HL-60 (cell line): Measurements from ENCODE around the gene AP1AR.
"Not testable (repeated sequence)": the region's sequence is repeated elsewhere in the genome, so short reads cannot be mapped to it uniquely, and the experiment has no call there.

Experiments
- DNase-seq, 2 experiments: peaks; one replicate each; pipeline ENCODE4 v3.0.0-alpha.2; 2010 to 2020; ENCODE audit warnings: low read depth in 1 of 2, low spot score in 1 of 2
- H3K27ac ChIP-seq: fragments of 250-450 bp; sonication (Bioruptor Pico); replicated peaks from 2 replicates; pipeline ENCODE4 v1.5.1; 2020; ENCODE audit warnings: mild to moderate bottlenecking, moderate library complexity
- H3K27me3 ChIP-seq: fragments of 250-450 bp; sonication (Bioruptor Pico); 2 replicates; pipeline ENCODE4 v1.5.1; 2021; ENCODE audit warnings: mild to moderate bottlenecking, moderate library complexity; ENCODE audit not compliant: insufficient read depth, poor library complexity, severe bottlenecking
- H3K4me3 ChIP-seq: replicated peaks from 2 replicates; pipeline ENCODE4 v1.5.1; 2011; ENCODE audit warnings: mild to moderate bottlenecking, control low read depth, low read length; ENCODE audit not compliant: insufficient read depth
- CTCF ChIP-seq: IDR thresholded peaks from one replicate; pipeline ENCODE4 v1.5.1; 2011; ENCODE audit warnings: low read length, control low read depth, inconsistent platforms; ENCODE audit not compliant: insufficient read depth
- GABPA ChIP-seq: IDR thresholded peaks from 2 replicates; pipeline ENCODE4 v1.6.1; 2012; ENCODE audit warnings: low read depth
- POLR2AphosphoS5 ChIP-seq: IDR thresholded peaks from 2 replicates; pipeline ENCODE4 v1.6.1; 2012; ENCODE audit warnings: low read depth
- SPI1 ChIP-seq: IDR thresholded peaks from 2 replicates; pipeline ENCODE4 v1.6.1; 2012; ENCODE audit warnings: low read depth, mild to moderate bottlenecking, borderline replicate concordance
- TF ChIP-seq, protein P1 (sequence below): IDR thresholded peaks from 2 replicates; pipeline ENCODE4 v1.6.1; 2012; ENCODE audit warnings: low read depth; ENCODE audit not compliant: insufficient replicate concordance

The AP1AR gene

GRCh38 chr4:112280386-112281056, 48.9 kb downstream of the AP1AR start:
- H3K27ac ChIP-seq: no peak overlapping the region
- DNase-seq: no peak
- no peaks in the 10 kb centered on the region for H3K27me3 ChIP-seq
- TF ChIP-seq, protein P1, sequence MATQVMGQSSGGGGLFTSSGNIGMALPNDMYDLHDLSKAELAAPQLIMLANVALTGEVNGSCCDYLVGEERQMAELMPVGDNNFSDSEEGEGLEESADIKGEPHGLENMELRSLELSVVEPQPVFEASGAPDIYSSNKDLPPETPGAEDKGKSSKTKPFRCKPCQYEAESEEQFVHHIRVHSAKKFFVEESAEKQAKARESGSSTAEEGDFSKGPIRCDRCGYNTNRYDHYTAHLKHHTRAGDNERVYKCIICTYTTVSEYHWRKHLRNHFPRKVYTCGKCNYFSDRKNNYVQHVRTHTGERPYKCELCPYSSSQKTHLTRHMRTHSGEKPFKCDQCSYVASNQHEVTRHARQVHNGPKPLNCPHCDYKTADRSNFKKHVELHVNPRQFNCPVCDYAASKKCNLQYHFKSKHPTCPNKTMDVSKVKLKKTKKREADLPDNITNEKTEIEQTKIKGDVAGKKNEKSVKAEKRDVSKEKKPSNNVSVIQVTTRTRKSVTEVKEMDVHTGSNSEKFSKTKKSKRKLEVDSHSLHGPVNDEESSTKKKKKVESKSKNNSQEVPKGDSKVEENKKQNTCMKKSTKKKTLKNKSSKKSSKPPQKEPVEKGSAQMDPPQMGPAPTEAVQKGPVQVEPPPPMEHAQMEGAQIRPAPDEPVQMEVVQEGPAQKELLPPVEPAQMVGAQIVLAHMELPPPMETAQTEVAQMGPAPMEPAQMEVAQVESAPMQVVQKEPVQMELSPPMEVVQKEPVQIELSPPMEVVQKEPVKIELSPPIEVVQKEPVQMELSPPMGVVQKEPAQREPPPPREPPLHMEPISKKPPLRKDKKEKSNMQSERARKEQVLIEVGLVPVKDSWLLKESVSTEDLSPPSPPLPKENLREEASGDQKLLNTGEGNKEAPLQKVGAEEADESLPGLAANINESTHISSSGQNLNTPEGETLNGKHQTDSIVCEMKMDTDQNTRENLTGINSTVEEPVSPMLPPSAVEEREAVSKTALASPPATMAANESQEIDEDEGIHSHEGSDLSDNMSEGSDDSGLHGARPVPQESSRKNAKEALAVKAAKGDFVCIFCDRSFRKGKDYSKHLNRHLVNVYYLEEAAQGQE: no peak
- TF ChIP-seq CTCF: no peak
- no peak for TF ChIP-seq POLR2AphosphoS5
- TF ChIP-seq GABPA: no peak
- no peak for TF ChIP-seq SPI1
- no peak overlapping the region for H3K4me3 ChIP-seq

GRCh38 chr4:112281895-112282398, 50.4 kb downstream of the AP1AR start:
- H3K4me3 ChIP-seq, DNase-seq, H3K27ac ChIP-seq, H3K27me3 ChIP-seq: not testable (repeated sequence)

DNA sequence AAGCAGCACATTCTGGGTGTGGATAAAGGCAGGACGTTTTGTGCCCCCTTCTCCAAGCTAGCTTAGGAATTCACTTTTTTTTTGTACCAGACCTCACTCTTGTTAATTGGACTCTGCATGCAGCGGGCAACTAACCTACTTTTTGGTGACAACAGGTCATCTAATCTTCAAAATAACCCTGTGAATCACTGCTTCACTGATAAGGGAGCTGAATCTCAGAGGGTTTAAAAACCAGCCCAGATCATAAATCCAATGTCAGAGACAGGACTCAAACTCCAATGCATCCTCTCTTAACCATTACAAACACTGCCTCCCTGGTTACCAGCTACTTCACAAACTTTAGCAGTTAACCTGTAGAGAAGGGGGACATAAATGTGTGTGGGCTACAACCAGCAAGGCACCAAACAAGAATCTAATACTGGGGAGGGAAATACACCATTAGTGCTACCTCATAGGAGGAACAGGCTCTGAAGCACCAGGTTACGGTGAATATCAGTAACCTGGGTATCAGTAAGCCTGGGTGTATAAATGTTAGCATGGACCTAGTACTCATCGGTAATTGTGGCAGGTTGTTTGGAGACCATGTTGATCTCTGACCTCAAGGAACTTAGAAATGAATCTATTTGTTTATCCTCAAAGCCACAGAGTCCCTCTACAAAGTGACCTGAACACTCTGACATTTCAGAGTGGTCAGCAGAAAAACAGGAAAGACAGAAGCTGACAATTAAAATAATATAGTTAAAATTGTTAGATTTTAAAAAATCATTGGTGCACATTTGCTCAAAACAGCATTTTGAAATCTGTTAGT, 51.5 kb downstream of the AP1AR start:
- no peak for DNase-seq
- Histone ChIP-seq H3K4me3 (no peak overlapping the region), H3K27me3 (no peaks in the 10 kb centered on the region), H3K27ac (no peak overlapping the region)
- TF ChIP-seq, protein P1: no peak
- TF ChIP-seq GABPA: no peak
- TF ChIP-seq POLR2AphosphoS5: no peak
- TF ChIP-seq CTCF: no peak
- no peak for TF ChIP-seq SPI1

- Histone ChIP-seq H3K27ac (no peak overlapping the region), H3K4me3 (peak overlapping the region; percentile 80), H3K27me3 (no peaks in the 10 kb centered on the region)
- TF ChIP-seq, protein P1: no peak
- TF ChIP-seq POLR2AphosphoS5 (no peak), CTCF (no peak), SPI1 (no peak), GABPA (no peak)
- no peak for DNase-seq
Observed at GRCh38 chr4:112284166-112284565, 52.6 kb downstream of the AP1AR start.
